ENCODE results near the gene OR11A1.

GRCh38 chr6:29489286-29489685, 32.4 kb upstream of the OR11A1 start:
- TF ChIP-seq CTCF (IDR thresholded peaks at IDR 0.05; ENCODE audit: poor library complexity): no peak
- no peak for TF ChIP-seq EZH2 (IDR thresholded peaks at IDR 0.05; ENCODE audit: borderline replicate concordance)

All from hepatocyte (in vitro differentiated cells).